Osteoblast (primary cell): ENCODE results near the gene ZNF526. TPM values are rescaled to one million over a fixed set of nuclear protein-coding genes. Genes with fewer than 3 reads are reported as not detected.

ENCODE experiments used
- DNase-seq: peaks from one replicate; pipeline ENCODE4 v3.0.0; 2011; ENCODE audit warnings: low spot score, mixed read lengths; ENCODE audit not compliant: insufficient read length; ENCODE audit errors: missing footprints
- H2AFZ ChIP-seq: 2 replicates; pipeline ENCODE4 v1.6.0; 2011; ENCODE audit warnings: mild to moderate bottlenecking, low read length
- H3K27ac ChIP-seq: 2 replicates; pipeline ENCODE4 v1.5.1; 2011; ENCODE audit warnings: mild to moderate bottlenecking, low read depth, low read length, moderate library complexity
- H3K27me3 ChIP-seq: 2 replicates; pipeline ENCODE4 v1.6.0; 2012; ENCODE audit warnings: mild to moderate bottlenecking, control low read depth, inconsistent platforms, low read length, moderate library complexity; ENCODE audit not compliant: insufficient read depth
- H3K36me3 ChIP-seq: 2 replicates; pipeline ENCODE4 v1.5.1; 2011; ENCODE audit warnings: mild to moderate bottlenecking, low read length, control low read depth, moderate library complexity; ENCODE audit not compliant: insufficient read depth
- H3K4me1 ChIP-seq: 2 replicates; pipeline ENCODE4 v1.5.1; 2011; ENCODE audit warnings: mild to moderate bottlenecking, low read length, control low read depth, moderate library complexity; ENCODE audit not compliant: insufficient read depth
- H3K4me2 ChIP-seq: 2 replicates; pipeline ENCODE4 v1.6.0; 2011; ENCODE audit warnings: mild to moderate bottlenecking, low read length; ENCODE audit not compliant: insufficient read depth
- H3K4me3 ChIP-seq: fragments of 200-600 bp; sonication (generic); 3 replicates; pipeline ENCODE4 v1.5.1; 2012; ENCODE audit warnings: mild to moderate bottlenecking, low read length, inconsistent platforms; ENCODE audit not compliant: insufficient read depth
- H3K79me2 ChIP-seq: 2 replicates; pipeline ENCODE4 v1.6.0; 2012; ENCODE audit warnings: mild to moderate bottlenecking, low read length, control low read depth, inconsistent platforms; ENCODE audit not compliant: insufficient read depth
- H3K9me3 ChIP-seq: 2 replicates; pipeline ENCODE4 v1.5.1; 2011; ENCODE audit warnings: low read depth, low read length, control low read depth
- H4K20me1 ChIP-seq: 2 replicates; pipeline ENCODE4 v1.6.0; 2012; ENCODE audit warnings: mild to moderate bottlenecking, low read length, control low read depth; ENCODE audit not compliant: insufficient read depth
- CTCF ChIP-seq: IDR thresholded peaks from 2 replicates; pipeline ENCODE4 v1.5.1; 2011; ENCODE audit warnings: mild to moderate bottlenecking, low read depth, low read length, moderate library complexity; ENCODE audit errors: extremely low read depth
- total RNA-seq: library from RNA; depleted of rRNA; stranded (reverse); fragments of >200 nt; gene quantifications from 2 replicates; pipeline ENCODE4 v1.2.3, GENCODE V29; 2012

ZNF526 gene
- total RNA-seq, 1 donor = 11.9 TPM

GRCh38 chr19:42196011-42197001 lies 23.8 kb upstream of the ZNF526 start:
- Histone ChIP-seq H3K27me3 (no peaks in the 10 kb centered on the region), H3K4me3 (no peak overlapping the region), H3K36me3 (peaks cover 9% of the 10 kb centered on the region), H3K79me2 (peaks cover 14% of the 10 kb centered on the region), H2AFZ (no peak overlapping the region), H4K20me1 (peaks cover 21% of the 10 kb centered on the region), H3K27ac (no peak overlapping the region), H3K9me3 (peaks cover 4% of the 10 kb centered on the region), H3K4me2 (no peak overlapping the region), H3K4me1 (peaks cover 5% of the 10 kb centered on the region)
- DNase-seq = peak; percentile 64
- TF ChIP-seq CTCF = no peak

- no peaks in the 10 kb centered on the region for H3K4me1 ChIP-seq
Observed at GRCh38 chr19:42197375-42197817, 22.7 kb upstream of the ZNF526 start.

GRCh38 chr19:42198676-42199439 lies 21.3 kb upstream of the ZNF526 start:
- Histone ChIP-seq H3K79me2 (peaks cover 36% of the 10 kb centered on the region), H3K4me2 (no peak overlapping the region), H3K9me3 (no peaks in the 10 kb centered on the region), H3K27me3 (no peaks in the 10 kb centered on the region), H3K4me3 (no peak overlapping the region), H2AFZ (no peak overlapping the region), H3K4me1 (no peaks in the 10 kb centered on the region), H3K27ac (no peak overlapping the region), H4K20me1 (peaks cover 30% of the 10 kb centered on the region), H3K36me3 (peaks cover 19% of the 10 kb centered on the region)
- TF ChIP-seq CTCF = no peak
- peak; percentile 22 for DNase-seq

More at GRCh38 chr19:42197375-42197817, 22.7 kb upstream of the ZNF526 start:
- Histone ChIP-seq H2AFZ (no peak overlapping the region), H4K20me1 (peaks cover 30% of the 10 kb centered on the region), H3K27me3 (no peaks in the 10 kb centered on the region), H3K9me3 (peaks cover 4% of the 10 kb centered on the region), H3K4me3 (no peak overlapping the region), H3K4me2 (no peak overlapping the region), H3K36me3 (peaks cover 9% of the 10 kb centered on the region), H3K79me2 (peaks cover 24% of the 10 kb centered on the region), H3K27ac (no peak overlapping the region)
- DNase-seq = peak; percentile 76
- TF ChIP-seq CTCF = no peak
